B cell (primary cell): ENCODE measurements around the gene FARP1. TPM values are rescaled to one million over a fixed set of nuclear protein-coding genes. Genes with fewer than 3 reads are reported as not detected.

Source experiments
- ATAC-seq: fragments of 200-7000 bp; cut with Tn5 transposase; one replicate; pipeline ENCODE4 v1.10.0; 2021; ENCODE audit warnings: low read depth, mild to moderate bottlenecking, moderate number of reproducible peaks, moderate library complexity
- CTCF ChIA-PET: fragments of 350-600 bp; sonication (Branson Sonifier 250); formaldehyde crosslinking; loops from one replicate; lab custom pipeline; 2021; ENCODE audit warnings: antibody characterized with exemption, inconsistent platforms; lab: Charles Lee
- POLR2A ChIA-PET: fragments of 350-600 bp; sonication (Branson Sonifier 250); formaldehyde crosslinking; loops from one replicate; lab custom pipeline; 2021; ENCODE audit warnings: antibody characterized with exemption; lab: Charles Lee
- DNase-seq: peaks from one replicate; pipeline ENCODE4 v3.0.0; 2013
- H2AFZ ChIP-seq: 2 replicates; pipeline ENCODE4 v1.6.1; 2012; ENCODE audit warnings: mild to moderate bottlenecking, low read depth, low read length; ENCODE audit not compliant: insufficient read depth, poor library complexity, severe bottlenecking
- H3K27ac ChIP-seq, 2 donors: 1 replicate in 1 of 2; 2 replicates in 1 of 2; pipeline ENCODE4 v1.5.1; 2012 to 2013; ENCODE audit warnings: low read length in 2 of 2, mild to moderate bottlenecking in 2 of 2, moderate library complexity in 1 of 2
- H3K27me3 ChIP-seq, 4 experiments: fragments of 200-600 bp in 1 of 4; sonication (generic) in 1 of 4; replicated peaks in 1 of 4; 1 replicate in 2 of 4; 2 replicates in 2 of 4; pipeline versions ENCODE4 v1.6.1 to v1.7.0; 2013 to 2016; ENCODE audit warnings: low read length in 3 of 4, mild to moderate bottlenecking in 2 of 4, mixed read lengths in 1 of 4, moderate library complexity in 1 of 4; ENCODE audit not compliant: insufficient read depth in 4 of 4, control insufficient read depth in 3 of 4; ENCODE audit errors: control extremely low read depth in 1 of 4
- H3K36me3 ChIP-seq, 2 experiments: replicated peaks in 1 of 2; 1 replicate in 1 of 2; 2 replicates in 1 of 2; pipeline versions ENCODE4 v1.6.1 to v1.7.1; 2013; ENCODE audit warnings: low read length in 1 of 2; ENCODE audit not compliant: insufficient read depth in 2 of 2, control insufficient read depth in 1 of 2; ENCODE audit errors: control extremely low read depth in 1 of 2, extremely low read depth in 1 of 2
- H3K4me1 ChIP-seq, 2 donors: fragments of 200-600 bp in 1 of 2; sonication (generic) in 1 of 2; 1 replicate in 1 of 2; 2 replicates in 1 of 2; pipeline versions ENCODE4 v1.5.1 to v1.6.1; 2013 to 2017; ENCODE audit warnings: low read length in 2 of 2; ENCODE audit not compliant: control insufficient read depth in 2 of 2, insufficient read depth in 2 of 2
- H3K4me2 ChIP-seq: replicated peaks from 2 replicates; pipeline ENCODE3; 2012; ENCODE audit warnings: mild to moderate bottlenecking, low read depth, low read length; ENCODE audit not compliant: poor library complexity, severe bottlenecking
- H3K4me3 ChIP-seq, 5 experiments: fragments of 200-600 bp in 1 of 5; sonication (generic) in 1 of 5; 1 replicate in 3 of 5; 2 replicates in 2 of 5; pipeline versions ENCODE4 v1.5.1 to v1.7.0; 2011 to 2016; ENCODE audit warnings: low read length in 4 of 5, mild to moderate bottlenecking in 4 of 5, low read depth in 2 of 5, control low read depth in 1 of 5, moderate library complexity in 1 of 5; ENCODE audit not compliant: insufficient read depth in 1 of 5; ENCODE audit errors: control extremely low read depth in 1 of 5, extremely low read depth in 1 of 5
- H3K79me2 ChIP-seq: fragments of 200-600 bp; sonication (generic); one replicate; pipeline ENCODE4 v1.6.0; 2016; ENCODE audit warnings: low read length; ENCODE audit not compliant: control insufficient read depth, insufficient read depth
- H3K9ac ChIP-seq: fragments of 200-600 bp; sonication (generic); 2 replicates; pipeline ENCODE4 v1.6.1; 2017; ENCODE audit warnings: mild to moderate bottlenecking, low read length, moderate library complexity
- H3K9me3 ChIP-seq, 3 donors: one replicate each; pipeline versions ENCODE4 v1.6.1 to v1.7.1; 2013; ENCODE audit warnings: low read length in 2 of 3; ENCODE audit not compliant: control insufficient read depth in 2 of 3, insufficient read depth in 1 of 3; ENCODE audit errors: control extremely low read depth in 1 of 3
- H4K20me1 ChIP-seq: 2 replicates; pipeline ENCODE4 v1.6.0; 2012; ENCODE audit warnings: mild to moderate bottlenecking, low read length; ENCODE audit not compliant: insufficient read depth, control insufficient read depth, poor library complexity, severe bottlenecking
- H3K27ac Mint-ChIP-seq: one replicate; pipeline ENCODE4 v1.8.0; 2021; ENCODE audit warnings: mixed read lengths
- H3K27me3 Mint-ChIP-seq: one replicate; pipeline ENCODE4 v1.8.0; 2021; ENCODE audit warnings: mixed read lengths
- H3K4me1 Mint-ChIP-seq: one replicate; pipeline ENCODE4 v1.8.0; 2021; ENCODE audit warnings: mixed read lengths
- H3K4me3 Mint-ChIP-seq: one replicate; pipeline ENCODE4 v1.8.0; 2021; ENCODE audit warnings: mixed read lengths
- H3K9me3 Mint-ChIP-seq: one replicate; pipeline ENCODE4 v1.8.0; 2022; ENCODE audit warnings: mixed read lengths; ENCODE audit not compliant: insufficient read depth
- CTCF ChIP-seq: fragments of 200-600 bp; IDR thresholded peaks from one replicate; pipeline ENCODE4 v1.8.0; 2022; ENCODE audit warnings: antibody characterized with exemption, mild to moderate bottlenecking
- EZH2 ChIP-seq: IDR thresholded peaks from 2 replicates; pipeline ENCODE4 v1.6.1; 2012; ENCODE audit warnings: borderline replicate concordance, low read depth, mild to moderate bottlenecking, moderate library complexity, low read length; ENCODE audit not compliant: insufficient read depth, poor library complexity, severe bottlenecking
- WGBS: methylation state at CpG from one replicate; pipeline ENCODE4 v1.1.5; 2013; ENCODE audit warnings: missing lambda C conversion rate; ENCODE audit not compliant: insufficient coverage; 5-methylcytosine and 5-hydroxymethylcytosine counted together
- intact Hi-C: fragments of 100-400 bp; cut with micrococcal nuclease; formaldehyde crosslinking; loops from one replicate; pipeline ENCODE4 v1.10.0; 2022
- polyA plus RNA-seq: library from polyadenylated mRNA; depleted of rRNA; stranded (reverse); fragments of >200 nt; gene quantifications from 2 replicates; pipeline ENCODE4 v1.2.3, GENCODE V29; 2012
- total RNA-seq, 2 donors: library from RNA; stranded (reverse); fragments of 120-200 nt in 1 of 2; gene quantifications; 1 replicate in 1 of 2; 2 replicates in 1 of 2; pipeline versions ENCODE4 v1.2.3 to v1.2.4, GENCODE V29; 2013 to 2022

The FARP1 gene
- total and polyA plus RNA-seq, 2 donors (not counting 1 experiment from before 2014, with no cell fraction given) = 0.15 to 1.5 TPM

GRCh38 chr13:98405107-98405571, 262.2 kb downstream of the FARP1 start:
- intact Hi-C loops = loop anchor here (1.0 kb wide), 1 partner anchor 268 kb away; no protein-coding TSS in a partner anchor
- DNase-seq (no peak), ATAC-seq (no peak)
- Histone ChIP-seq H3K9me3 (no peaks in the 10 kb centered on the region), H4K20me1 (no peaks in the 10 kb centered on the region), H3K9ac (no peak overlapping the region), H2AFZ (no peak overlapping the region), H3K4me1 (no peaks in the 10 kb centered on the region), H3K27ac (no peak overlapping the region), H3K4me2 (no peak overlapping the region), H3K4me3 (no peak overlapping the region), H3K79me2 (no peaks in the 10 kb centered on the region), H3K27me3 (peaks cover 0 to 3% (median 0%) of the 10 kb centered on the region in 4 experiments), H3K36me3 (no peaks in the 10 kb centered on the region)
- POLR2A ChIA-PET = no interaction called here
- CTCF ChIA-PET = no interaction called here
- Mint-ChIP-seq H3K27me3 (peaks cover 13% of the 10 kb centered on the region), H3K4me3 (no peak overlapping the region), H3K4me1 (no peaks in the 10 kb centered on the region), H3K9me3 (no peaks in the 10 kb centered on the region), H3K27ac (no peak overlapping the region)
- TF ChIP-seq EZH2 (no peak), CTCF (no peak)
- 83% methylated on average over 6 of the region's 7 CpGs for WGBS

GRCh38 chr13:98405690-98406344, 262.9 kb downstream of the FARP1 start:
- 100% methylated on average over 2 of the region's 8 CpGs for WGBS
- H3K79me2 ChIP-seq = no peaks in the 10 kb centered on the region
- H3K4me2 ChIP-seq = no peak overlapping the region
- Mint-ChIP-seq H3K4me1 (no peaks in the 10 kb centered on the region), H3K27ac (no peak overlapping the region), H3K27me3 (peaks cover 18% of the 10 kb centered on the region), H3K4me3 (no peak overlapping the region), H3K9me3 (no peaks in the 10 kb centered on the region)
- H2AFZ ChIP-seq = no peak overlapping the region
- no peak for ATAC-seq
- intact Hi-C loops = loop anchor here (1.0 kb wide), 1 partner anchor 267 kb away; no protein-coding TSS in a partner anchor
- H3K36me3 ChIP-seq = no peaks in the 10 kb centered on the region
- H3K4me1 ChIP-seq = no peaks in the 10 kb centered on the region
- ChIA-PET CTCF (no interaction called here), POLR2A (no interaction called here)
- H3K9me3 ChIP-seq = no peaks in the 10 kb centered on the region
- DNase-seq = no peak
- TF ChIP-seq EZH2 (no peak), CTCF (no peak)
- no peak overlapping the region for H3K4me3 ChIP-seq
- no peaks in the 10 kb centered on the region for H4K20me1 ChIP-seq
- H3K27me3 ChIP-seq = peaks cover 0 to 6% (median 0%) of the 10 kb centered on the region in 4 experiments
- no peak overlapping the region for H3K27ac ChIP-seq
- H3K9ac ChIP-seq = no peak overlapping the region
